ENCODE data around the gene CD300C. TPM values are rescaled to one million over a fixed set of nuclear protein-coding genes. Genes with fewer than 3 reads are reported as not detected.
A peak's percentile ranks its signal among the peaks of the same experiment; 100 is the strongest.

CD300C gene
- total RNA-seq, 1 experiment from 2014 or later = not detected

DNA sequence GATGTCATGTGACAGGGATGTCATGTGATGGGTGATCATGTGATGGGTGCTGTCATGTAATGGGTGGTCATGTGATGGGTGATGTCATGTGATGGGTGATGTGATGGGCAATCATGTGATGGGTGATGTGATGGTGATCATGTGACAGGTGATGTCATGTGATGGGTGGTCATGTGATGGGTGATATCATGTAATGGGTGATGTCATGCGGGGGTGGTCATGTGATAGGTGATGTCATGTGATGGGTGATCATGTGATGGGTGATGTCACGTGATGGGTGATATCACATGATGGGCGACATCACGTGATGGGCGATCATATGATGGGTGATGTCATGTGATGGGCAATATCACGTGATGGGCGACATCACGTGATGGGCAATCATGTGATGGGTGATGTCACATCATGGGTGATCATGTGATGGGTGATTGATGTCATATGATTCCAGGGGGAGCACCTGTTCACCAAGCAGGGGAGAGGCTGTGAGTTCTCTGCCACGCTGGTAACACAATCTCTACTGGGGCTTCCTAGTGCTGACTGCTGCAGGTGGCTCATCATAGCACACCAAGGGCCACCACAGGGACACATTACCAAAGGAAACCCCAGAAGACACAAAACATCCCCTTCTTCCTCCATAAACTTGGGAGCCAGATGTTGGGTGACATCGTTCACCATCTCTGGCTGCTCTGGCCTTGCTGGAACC is 31.1 kb downstream of the CD300C start:
- intact Hi-C loops (cut with micrococcal nuclease; ENCODE audit: unreplicated experiment) (no loop called here), in situ Hi-C loops (cut with HindIII; ENCODE audit: low pct_unique_long_range_greater_than_20kb, low sequenced_read_pairs) (no loop called here)
- Histone ChIP-seq H3K36me3 (ENCODE audit: control insufficient read depth, insufficient read depth, low read length) (no peaks in the 10 kb centered on the region), H3K4me1 (ENCODE audit: control insufficient read depth, insufficient read depth, low read length) (no peaks in the 10 kb centered on the region), H3K27me3 (ENCODE audit: control insufficient read depth, insufficient read depth, low read length) (peaks cover 5% of the 10 kb centered on the region), H3K9me3 (ENCODE audit: control insufficient read depth, insufficient read depth, low read depth, low read length) (peaks cover 6% of the 10 kb centered on the region; the same call in 1 of the 2 replicates), H3K27ac (ENCODE audit: low read length) (no peak overlapping the region), H3K4me3 (ENCODE audit: low read depth in 2 of 2, low read length in 2 of 2) (no peak overlapping the region)
- DNase-seq (ENCODE audit: low read depth, low spot score) (no peak), ATAC-seq (peak; percentile 60; the same call in 1 of the 2 replicates)
- no TSS peak for BruUV-seq (replicated peaks)
- POLR2A ChIA-PET = no interaction called here
- CTCF ChIA-PET = no interaction called here
- TF ChIP-seq, protein P1, sequence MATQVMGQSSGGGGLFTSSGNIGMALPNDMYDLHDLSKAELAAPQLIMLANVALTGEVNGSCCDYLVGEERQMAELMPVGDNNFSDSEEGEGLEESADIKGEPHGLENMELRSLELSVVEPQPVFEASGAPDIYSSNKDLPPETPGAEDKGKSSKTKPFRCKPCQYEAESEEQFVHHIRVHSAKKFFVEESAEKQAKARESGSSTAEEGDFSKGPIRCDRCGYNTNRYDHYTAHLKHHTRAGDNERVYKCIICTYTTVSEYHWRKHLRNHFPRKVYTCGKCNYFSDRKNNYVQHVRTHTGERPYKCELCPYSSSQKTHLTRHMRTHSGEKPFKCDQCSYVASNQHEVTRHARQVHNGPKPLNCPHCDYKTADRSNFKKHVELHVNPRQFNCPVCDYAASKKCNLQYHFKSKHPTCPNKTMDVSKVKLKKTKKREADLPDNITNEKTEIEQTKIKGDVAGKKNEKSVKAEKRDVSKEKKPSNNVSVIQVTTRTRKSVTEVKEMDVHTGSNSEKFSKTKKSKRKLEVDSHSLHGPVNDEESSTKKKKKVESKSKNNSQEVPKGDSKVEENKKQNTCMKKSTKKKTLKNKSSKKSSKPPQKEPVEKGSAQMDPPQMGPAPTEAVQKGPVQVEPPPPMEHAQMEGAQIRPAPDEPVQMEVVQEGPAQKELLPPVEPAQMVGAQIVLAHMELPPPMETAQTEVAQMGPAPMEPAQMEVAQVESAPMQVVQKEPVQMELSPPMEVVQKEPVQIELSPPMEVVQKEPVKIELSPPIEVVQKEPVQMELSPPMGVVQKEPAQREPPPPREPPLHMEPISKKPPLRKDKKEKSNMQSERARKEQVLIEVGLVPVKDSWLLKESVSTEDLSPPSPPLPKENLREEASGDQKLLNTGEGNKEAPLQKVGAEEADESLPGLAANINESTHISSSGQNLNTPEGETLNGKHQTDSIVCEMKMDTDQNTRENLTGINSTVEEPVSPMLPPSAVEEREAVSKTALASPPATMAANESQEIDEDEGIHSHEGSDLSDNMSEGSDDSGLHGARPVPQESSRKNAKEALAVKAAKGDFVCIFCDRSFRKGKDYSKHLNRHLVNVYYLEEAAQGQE (IDR thresholded peaks at IDR 0.05; ENCODE audit: insufficient read depth in 1 of 2, low read depth in 2 of 2, low read length in 1 of 2) = no peak
- TF ChIP-seq CTCF (IDR thresholded peaks at IDR 0.05) (no peak), POLR2AphosphoS5 (IDR thresholded peaks at IDR 0.05; ENCODE audit: low read depth, low read length) (no peak), SIN3A (IDR thresholded peaks at IDR 0.05; ENCODE audit: borderline replicate concordance, insufficient read depth, low read depth, low read length) (no peak), TCF7L2 (IDR thresholded peaks at IDR 0.05; ENCODE audit: low read depth, low read length) (no peak)

DNA sequence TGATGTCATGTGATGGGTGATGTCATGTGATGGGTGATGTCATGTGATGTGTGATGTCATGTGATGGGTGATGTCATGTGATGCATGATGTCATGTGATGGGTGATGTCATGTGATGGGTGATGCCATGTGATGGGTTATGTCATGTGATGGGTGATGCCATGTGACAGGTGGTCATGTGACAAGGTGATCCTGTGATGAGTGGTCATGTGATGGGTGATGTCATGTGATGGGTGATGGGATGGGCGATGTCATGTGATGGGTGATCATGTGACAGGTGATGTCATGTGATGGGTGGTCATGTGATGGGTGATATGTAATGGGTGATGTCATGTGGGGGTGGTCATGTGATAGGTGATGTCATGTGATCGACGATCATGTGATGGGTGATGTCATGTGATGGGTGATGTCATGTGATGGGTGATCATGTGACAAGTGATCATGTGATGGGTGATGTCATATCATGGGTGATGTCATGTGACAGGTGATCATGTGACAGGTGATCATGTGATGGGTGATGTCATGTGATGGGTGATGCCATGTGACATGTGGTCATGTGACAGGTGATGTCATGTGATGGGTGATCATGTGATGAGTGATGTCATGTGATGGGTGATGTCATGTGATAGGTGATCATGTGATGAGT is 31.8 kb downstream of the CD300C start:
- in situ Hi-C loops (cut with HindIII; ENCODE audit: low pct_unique_long_range_greater_than_20kb, low sequenced_read_pairs) (no loop called here), intact Hi-C loops (cut with micrococcal nuclease; ENCODE audit: unreplicated experiment) (no loop called here)
- H3K4me1 ChIP-seq (ENCODE audit: control insufficient read depth, insufficient read depth, low read length) = no peaks in the 10 kb centered on the region
- H3K27me3 ChIP-seq (ENCODE audit: control insufficient read depth, insufficient read depth, low read length) = peaks cover 6% of the 10 kb centered on the region
- H3K9me3 ChIP-seq (ENCODE audit: control insufficient read depth, insufficient read depth, low read depth, low read length) = peaks cover 6% of the 10 kb centered on the region; the same call in 1 of the 2 replicates
- DNase-seq (ENCODE audit: low read depth, low spot score) (peak; percentile 55), ATAC-seq (peak; percentile 71)
- H3K36me3 ChIP-seq (ENCODE audit: control insufficient read depth, insufficient read depth, low read length) = no peaks in the 10 kb centered on the region
- no peak overlapping the region for H3K27ac ChIP-seq (ENCODE audit: low read length)
- no peak for TF ChIP-seq SIN3A (IDR thresholded peaks at IDR 0.05; ENCODE audit: borderline replicate concordance, insufficient read depth, low read depth, low read length)
- ChIA-PET POLR2A (no interaction called here), CTCF (no interaction called here)
- H3K4me3 ChIP-seq (ENCODE audit: low read depth in 2 of 2, low read length in 2 of 2) = no peak overlapping the region
- no TSS peak for BruUV-seq (replicated peaks)
